Peyer's patch (tissue), 4 donors: ENCODE results near the gene RBP4. TPM values are rescaled to one million over a fixed set of nuclear protein-coding genes. Genes with fewer than 3 reads are reported as not detected.

Source experiments
- DNase-seq, 3 donors: peaks; one replicate each; pipeline ENCODE4 v3.0.0-alpha.2; 2017 to 2019
- H3K27ac ChIP-seq, 4 donors: fragments of 200-600 bp; sonication (generic); one replicate each; pipeline ENCODE4 v1.5.1; 2016 to 2019
- H3K27me3 ChIP-seq, 2 donors: fragments of 200-600 bp; sonication (generic); one replicate each; pipeline ENCODE4 v1.5.1; 2019
- H3K36me3 ChIP-seq, 3 donors: fragments of 200-600 bp; sonication (generic); one replicate each; pipeline ENCODE4 v1.5.1; 2016 to 2019
- H3K4me1 ChIP-seq, 4 donors: fragments of 200-600 bp; sonication (generic); one replicate each; pipeline ENCODE4 v1.5.1; 2016 to 2019
- H3K4me3 ChIP-seq, 4 donors: fragments of 200-600 bp; sonication (generic); 1 replicate in 3 of 4; 2 replicates in 1 of 4; pipeline ENCODE4 v1.5.1; 2016 to 2019; ENCODE audit warnings: mild to moderate bottlenecking in 1 of 4
- H3K9me3 ChIP-seq, 4 donors: fragments of 200-600 bp; sonication (generic); one replicate each; pipeline ENCODE4 v1.5.1; 2016 to 2019; ENCODE audit warnings: mild to moderate bottlenecking in 1 of 4
- CTCF ChIP-seq, 6 experiments: fragments of 450-650 bp in 4 of 6; fragments of 200-600 bp in 2 of 6; sonication (generic) in 1 of 6; IDR thresholded peaks; one replicate each; pipeline ENCODE4 v1.5.1; 2017 to 2019; ENCODE audit warnings: antibody characterized with exemption in 6 of 6, mild to moderate bottlenecking in 3 of 6, moderate library complexity in 1 of 6
- POLR2A ChIP-seq, 2 donors: fragments of 450-650 bp; IDR thresholded peaks; one replicate each; pipeline ENCODE4 v1.5.1; 2017; ENCODE audit warnings: antibody characterized with exemption in 2 of 2, mild to moderate bottlenecking in 2 of 2, moderate library complexity in 2 of 2
- total RNA-seq, 4 donors: library from RNA; depleted of rRNA; stranded (reverse); fragments of >200 nt; gene quantifications; one replicate each; pipeline ENCODE4 v1.1.0, GENCODE V29; 2016

The RBP4 gene
- 1 to 10 TPM in 2 of 4 donors, not detected in 2; 1.7 to 3.9 TPM for total RNA-seq

- H3K4me3 ChIP-seq: peak within 1 kb of the TSS in 2 of 4 donors; percentile 46 to 54
- no peaks in the 10 kb centered on the region for H3K9me3 ChIP-seq
- peaks cover 0 to 16% (median 0%) of the 10 kb centered on the region in 4 donors for H3K4me1 ChIP-seq
- H3K27me3 ChIP-seq: no peaks in the 10 kb centered on the region
- TF ChIP-seq CTCF (IDR thresholded peaks at IDR 0.05) (no peak), POLR2A (IDR thresholded peaks at IDR 0.05) (no peak)
- no peak for DNase-seq
- H3K27ac ChIP-seq: no peak within 1 kb of the TSS
- no peaks in the 10 kb centered on the region for H3K36me3 ChIP-seq
Observed at GRCh38 chr10:93601146-93601773, at the start of gene RBP4. RBP4 (minus strand) TSS chr10:93601235; CDS start chr10:93601028, 207 bp downstream.

- no peaks in the 10 kb centered on the region for H3K4me1 ChIP-seq
- TF ChIP-seq CTCF (IDR thresholded peaks at IDR 0.05): no peak
- TF ChIP-seq POLR2A (IDR thresholded peaks at IDR 0.05): no peak
Observed at GRCh38 chr10:93639791-93640190, 38.8 kb upstream of the RBP4 start.

GRCh38 chr10:93630625-93631557 lies 29.9 kb upstream of the RBP4 start:
- Histone ChIP-seq H3K4me1 (no peaks in the 10 kb centered on the region), H3K27ac (no peak overlapping the region), H3K4me3 (no peak overlapping the region), H3K36me3 (no peaks in the 10 kb centered on the region), H3K9me3 (no peaks in the 10 kb centered on the region), H3K27me3 (no peaks in the 10 kb centered on the region)
- DNase-seq: no peak
- TF ChIP-seq POLR2A (IDR thresholded peaks at IDR 0.05) (no peak), CTCF (IDR thresholded peaks at IDR 0.05) (no peak)

More at GRCh38 chr10:93639791-93640190, 38.8 kb upstream of the RBP4 start:
- Histone ChIP-seq H3K4me3 (no peak overlapping the region), H3K9me3 (no peaks in the 10 kb centered on the region), H3K27me3 (no peaks in the 10 kb centered on the region), H3K27ac (no peak overlapping the region), H3K36me3 (no peaks in the 10 kb centered on the region)
- DNase-seq: no peak

GRCh38 chr10:93629647-93630305 lies 28.7 kb upstream of the RBP4 start:
- Histone ChIP-seq H3K36me3 (no peaks in the 10 kb centered on the region), H3K4me3 (no peak overlapping the region), H3K27me3 (no peaks in the 10 kb centered on the region), H3K27ac (no peak overlapping the region), H3K4me1 (no peaks in the 10 kb centered on the region), H3K9me3 (no peaks in the 10 kb centered on the region)
- no peak for TF ChIP-seq POLR2A (IDR thresholded peaks at IDR 0.05)
- TF ChIP-seq CTCF (IDR thresholded peaks at IDR 0.05): no peak
- no peak for DNase-seq

- Histone ChIP-seq H3K9me3 (no peaks in the 10 kb centered on the region), H3K27ac (no peak overlapping the region), H3K36me3 (no peaks in the 10 kb centered on the region), H3K4me1 (no peaks in the 10 kb centered on the region), H3K27me3 (no peaks in the 10 kb centered on the region), H3K4me3 (no peak overlapping the region)
- no peak for TF ChIP-seq POLR2A (IDR thresholded peaks at IDR 0.05)
- no peak for TF ChIP-seq CTCF (IDR thresholded peaks at IDR 0.05)
- no peak for DNase-seq
Observed at GRCh38 chr10:93628858-93629257, 27.8 kb upstream of the RBP4 start.
